ENCODE measurements around the gene CLDN11.

CLDN11 gene

GRCh38 chr3:170463011-170463410 is 44.3 kb downstream of the CLDN11 start:
- DNase-seq (ENCODE audit: low spot score): no peak
- TF ChIP-seq CTCF (IDR thresholded peaks at IDR 0.05; ENCODE audit: borderline replicate concordance, control extremely low read depth, extremely low read depth, insufficient read depth, missing control alignments): no peak
- in situ Hi-C loops (cut with MboI; ENCODE audit: low sequenced_read_pairs, unreplicated experiment): no loop called here

- in situ Hi-C loops (cut with MboI; ENCODE audit: low sequenced_read_pairs, unreplicated experiment): no loop called here
- TF ChIP-seq CTCF (IDR thresholded peaks at IDR 0.05; ENCODE audit: borderline replicate concordance, control extremely low read depth, extremely low read depth, insufficient read depth, missing control alignments): no peak
- DNase-seq (ENCODE audit: low spot score): no peak
Measured at GRCh38 chr3:170465955-170466354, 47.3 kb downstream of the CLDN11 start.

- no peak for DNase-seq (ENCODE audit: low spot score)
- in situ Hi-C loops (cut with MboI; ENCODE audit: low sequenced_read_pairs, unreplicated experiment): no loop called here
- TF ChIP-seq CTCF (IDR thresholded peaks at IDR 0.05; ENCODE audit: borderline replicate concordance, control extremely low read depth, extremely low read depth, insufficient read depth, missing control alignments): no peak
Measured at GRCh38 chr3:170467007-170467406, 48.3 kb downstream of the CLDN11 start.

- TF ChIP-seq CTCF (IDR thresholded peaks at IDR 0.05; ENCODE audit: borderline replicate concordance, control extremely low read depth, extremely low read depth, insufficient read depth, missing control alignments): no peak
- no peak for DNase-seq (ENCODE audit: low spot score)
- in situ Hi-C loops (cut with MboI; ENCODE audit: low sequenced_read_pairs, unreplicated experiment): no loop called here
Measured at GRCh38 chr3:170467571-170468147, 49.0 kb downstream of the CLDN11 start.

- in situ Hi-C loops (cut with MboI; ENCODE audit: low sequenced_read_pairs, unreplicated experiment): no loop called here
- no peak for TF ChIP-seq CTCF (IDR thresholded peaks at IDR 0.05; ENCODE audit: borderline replicate concordance, control extremely low read depth, extremely low read depth, insufficient read depth, missing control alignments)
- DNase-seq (ENCODE audit: low spot score): no peak
Measured at GRCh38 chr3:170469151-170470062, 50.7 kb downstream of the CLDN11 start.

GRCh38 chr3:170470063-170471016 is 51.7 kb downstream of the CLDN11 start:
- in situ Hi-C loops (cut with MboI; ENCODE audit: low sequenced_read_pairs, unreplicated experiment): no loop called here
- TF ChIP-seq CTCF (IDR thresholded peaks at IDR 0.05; ENCODE audit: borderline replicate concordance, control extremely low read depth, extremely low read depth, insufficient read depth, missing control alignments): no peak
- no peak for DNase-seq (ENCODE audit: low spot score)

Data from GM13976 (cell line).